HFF-Myc (cell line): ENCODE measurements around the gene TMEM59.

ENCODE experiments used
- DNase-seq: peaks from one replicate; pipeline ENCODE4 v3.0.0-alpha.2; 2011; ENCODE audit warnings: low read depth; ENCODE audit errors: extremely low read depth
- H3K4me3 ChIP-seq: replicated peaks from 2 replicates; pipeline ENCODE4 v1.5.1; 2011; ENCODE audit warnings: low read depth, mild to moderate bottlenecking, control low read depth, low read length
- CTCF ChIP-seq: IDR thresholded peaks from 2 replicates; pipeline ENCODE4 v1.5.1; 2012; ENCODE audit warnings: mild to moderate bottlenecking, low read depth, low read length, control low read depth; ENCODE audit errors: missing control alignments

The TMEM59 gene

GRCh38 chr1:54012008-54012325 lies 41.0 kb downstream of the TMEM59 start:
- no peak for TF ChIP-seq CTCF
- no peak for DNase-seq

DNA sequence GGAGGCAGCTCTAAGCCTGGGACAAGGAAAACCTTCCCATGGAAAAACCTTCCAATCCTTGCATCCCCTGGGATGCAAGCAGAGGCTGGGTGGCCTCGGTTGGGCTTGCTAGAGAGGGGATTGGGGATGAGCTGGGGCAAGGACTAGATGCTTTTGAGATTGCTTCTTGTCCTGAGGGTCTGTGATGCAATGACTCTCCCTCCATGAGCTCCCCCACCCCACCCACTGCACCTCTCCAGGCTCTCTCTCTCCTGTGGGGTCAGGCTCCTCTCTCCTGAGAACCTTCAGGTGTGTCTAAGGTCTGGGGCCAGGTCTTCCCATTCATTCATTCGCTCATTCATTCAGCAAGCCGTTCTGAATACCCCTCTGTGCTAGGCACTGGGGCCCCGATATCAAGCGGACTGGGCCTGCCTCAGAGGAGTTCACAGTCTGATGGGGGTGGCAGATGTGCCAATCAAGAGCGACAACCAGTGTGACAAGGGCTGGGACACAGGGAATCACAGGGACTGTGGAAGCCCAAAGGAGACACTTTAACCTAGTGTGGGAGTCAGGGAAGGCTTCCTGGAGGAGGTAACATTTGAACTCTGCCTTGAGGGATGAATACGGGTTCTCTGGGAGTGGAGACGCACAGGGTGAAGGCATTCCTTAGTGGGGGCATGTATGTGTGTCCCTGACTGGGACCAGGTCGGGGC lies 41.5 kb downstream of the TMEM59 start:
- DNase-seq = no peak
- TF ChIP-seq CTCF = no peak
- no peak overlapping the region for H3K4me3 ChIP-seq

More at GRCh38 chr1:54012008-54012325, 41.0 kb downstream of the TMEM59 start:
- H3K4me3 ChIP-seq = no peak overlapping the region

DNA sequence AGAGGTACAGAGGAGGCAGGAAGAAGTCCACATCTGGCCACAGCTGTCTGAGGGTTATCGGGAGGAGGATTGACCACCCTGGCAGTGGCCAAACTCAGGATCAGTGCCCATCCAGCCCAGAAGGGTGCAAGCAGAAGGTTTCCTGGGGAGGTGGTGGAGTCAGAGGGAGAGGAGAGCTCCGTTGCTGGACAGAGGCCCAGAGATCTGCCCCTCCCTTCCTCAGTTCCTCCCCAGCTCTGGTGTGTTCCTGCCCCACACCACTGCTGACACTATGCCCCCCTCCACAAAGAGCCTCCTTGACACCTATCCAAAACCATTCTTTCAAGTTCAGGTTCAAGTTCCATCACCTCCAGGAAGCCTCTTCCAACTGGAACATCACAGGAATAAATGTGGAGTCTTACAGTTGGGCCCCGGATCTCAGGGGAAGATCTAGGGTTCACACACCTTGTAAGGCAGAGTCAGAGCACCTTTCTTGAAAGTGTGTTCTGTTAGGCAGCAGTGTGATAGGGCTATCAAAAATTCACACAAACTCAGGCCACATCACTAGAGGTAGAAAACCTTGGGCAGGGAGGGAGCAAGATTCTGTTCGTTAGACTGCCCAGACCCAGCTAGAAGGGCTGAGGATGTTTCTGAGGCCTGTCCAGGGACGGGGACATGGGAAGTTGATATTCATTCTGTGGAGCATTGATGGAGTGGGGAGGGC lies 42.4 kb downstream of the TMEM59 start:
- DNase-seq = no peak
- no peak overlapping the region for H3K4me3 ChIP-seq
- TF ChIP-seq CTCF = no peak

GRCh38 chr1:54009406-54009805 lies 43.6 kb downstream of the TMEM59 start:
- H3K4me3 ChIP-seq = no peak overlapping the region
- TF ChIP-seq CTCF = no peak
- no peak for DNase-seq

DNA sequence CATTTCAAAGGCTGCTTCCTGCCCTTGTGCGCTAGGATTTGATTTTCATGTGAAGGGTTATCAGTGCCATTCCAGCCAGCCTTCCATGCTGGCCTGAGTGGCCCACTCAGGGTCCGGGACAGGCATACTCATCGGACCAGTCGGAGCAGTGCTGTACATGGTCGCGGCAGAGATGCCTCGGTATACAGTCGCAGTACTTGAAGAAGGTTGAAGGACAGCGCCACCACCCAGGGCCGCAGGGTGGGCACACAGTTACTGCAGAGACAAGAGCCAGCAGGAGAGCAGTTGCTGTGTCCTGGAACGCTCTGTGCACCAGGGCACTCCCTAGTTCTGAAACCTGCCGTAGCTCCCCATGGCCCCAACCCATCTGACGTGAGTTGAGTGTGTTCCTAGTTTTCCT lies 44.1 kb downstream of the TMEM59 start:
- H3K4me3 ChIP-seq = no peak overlapping the region
- no peak for DNase-seq
- TF ChIP-seq CTCF = no peak

- no peak overlapping the region for H3K4me3 ChIP-seq
- no peak for DNase-seq
- no peak for TF ChIP-seq CTCF
Observed at GRCh38 chr1:54007613-54008012, 45.4 kb downstream of the TMEM59 start.
